Activated CD8-positive, alpha-beta T cell treated with anti-CD3 and anti-CD28 coated beads, Interleukin-2, amount 10 ng/mL, durations not matched to agents 7 days and 5 days (primary cell): ENCODE results near the gene COL11A2. TPM values are rescaled to one million over a fixed set of nuclear protein-coding genes. Genes with fewer than 3 reads are reported as not detected.

Experiments used
- ATAC-seq: fragments of 150-1000 bp; cut with Tn5 transposase; one replicate; pipeline ENCODE4 v1.10.0; 2021; ENCODE audit warnings: moderate library complexity
- CTCF ChIA-PET: fragments of 350-600 bp; sonication (Branson Sonifier 250); formaldehyde crosslinking; loops from one replicate; lab custom pipeline; 2021; ENCODE audit warnings: antibody characterized with exemption; lab: Charles Lee
- POLR2A ChIA-PET: fragments of 350-600 bp; sonication (Branson Sonifier 250); formaldehyde crosslinking; loops from one replicate; lab custom pipeline; 2021; ENCODE audit warnings: antibody characterized with exemption; lab: Charles Lee
- DNase-seq: peaks from one replicate; pipeline ENCODE4 v3.0.0-alpha.2; 2020
- H3K27ac Mint-ChIP-seq: one replicate; pipeline ENCODE4 v1.8.0; 2021; ENCODE audit warnings: mild to moderate bottlenecking, mixed read lengths
- H3K27me3 Mint-ChIP-seq: one replicate; pipeline ENCODE4 v1.8.0; 2021; ENCODE audit warnings: low read depth, mixed read lengths
- H3K36me3 Mint-ChIP-seq: one replicate; pipeline ENCODE4 v1.8.0; 2021; ENCODE audit warnings: low read depth, mixed read lengths
- H3K4me1 Mint-ChIP-seq: one replicate; pipeline ENCODE4 v1.8.0; 2021; ENCODE audit warnings: low read depth, mixed read lengths
- H3K4me3 Mint-ChIP-seq: one replicate; pipeline ENCODE4 v1.8.0; 2021; ENCODE audit warnings: mild to moderate bottlenecking, mixed read lengths
- H3K9me3 Mint-ChIP-seq: one replicate; pipeline ENCODE4 v1.8.0; 2022; ENCODE audit warnings: mixed read lengths; ENCODE audit not compliant: insufficient read depth
- total RNA-seq, 2 experiments: library from RNA; stranded (reverse); gene quantifications; one replicate each; pipeline ENCODE4 v1.2.3, GENCODE V29; 2021

Gene COL11A2
- total RNA-seq, 2 experiments from 2014 or later = 0.71 to 0.83 TPM

DNA sequence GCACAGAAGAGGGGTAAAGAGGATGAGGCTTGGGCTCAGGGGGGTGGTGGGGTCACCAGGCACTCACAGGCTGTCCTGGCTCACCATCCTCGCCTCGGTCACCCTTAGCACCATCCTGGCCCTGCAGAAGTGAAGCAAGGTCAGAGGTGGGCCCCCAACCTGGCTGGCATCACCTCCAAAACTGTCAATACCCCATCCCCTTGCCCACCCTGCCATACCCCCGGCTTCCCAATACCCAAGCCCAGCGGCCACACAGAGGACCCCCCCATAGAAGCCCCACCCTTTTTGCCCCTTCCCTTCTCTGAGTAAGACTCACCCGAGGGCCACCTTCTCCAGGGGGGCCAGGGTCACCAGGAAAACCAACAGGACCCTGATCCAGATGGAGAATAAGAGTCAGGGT lies 23.6 kb downstream of the COL11A2 start:
- H3K4me3 Mint-ChIP-seq = no peak overlapping the region
- ATAC-seq (no peak), DNase-seq (no peak)
- ChIA-PET CTCF (interaction anchor here (1.0 kb wide), 1 partner anchor 45 kb away, joined by 3 read pairs; no protein-coding TSS in a partner anchor), POLR2A (no interaction called here)
- H3K27me3 Mint-ChIP-seq = no peaks in the 10 kb centered on the region
- no peaks in the 10 kb centered on the region for H3K36me3 Mint-ChIP-seq
- H3K9me3 Mint-ChIP-seq = no peaks in the 10 kb centered on the region
- no peaks in the 10 kb centered on the region for H3K4me1 Mint-ChIP-seq
- no peak overlapping the region for H3K27ac Mint-ChIP-seq

DNA sequence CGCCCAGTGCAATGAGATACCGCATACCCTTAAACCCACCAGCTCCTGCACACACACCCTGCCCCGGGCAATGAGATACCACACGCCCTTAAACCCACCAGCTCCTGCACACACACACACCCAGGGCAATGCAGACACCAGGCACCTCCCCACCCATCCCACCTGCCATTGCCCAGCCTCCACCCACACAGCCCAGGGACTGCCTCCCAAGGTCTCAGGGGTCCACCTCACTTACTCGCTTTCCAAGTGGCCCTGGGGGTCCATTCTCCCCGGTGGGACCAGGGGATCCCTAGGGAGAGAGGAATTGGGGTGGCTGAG lies 24.0 kb downstream of the COL11A2 start:
- H3K27ac Mint-ChIP-seq = no peak overlapping the region
- no peaks in the 10 kb centered on the region for H3K36me3 Mint-ChIP-seq
- no peaks in the 10 kb centered on the region for H3K4me1 Mint-ChIP-seq
- ATAC-seq (no peak), DNase-seq (no peak)
- no peaks in the 10 kb centered on the region for H3K9me3 Mint-ChIP-seq
- H3K4me3 Mint-ChIP-seq = no peak overlapping the region
- ChIA-PET POLR2A (no interaction called here), CTCF (interaction anchor here (1.0 kb wide), 1 partner anchor 44 kb away, joined by 3 read pairs; no protein-coding TSS in a partner anchor)
- no peaks in the 10 kb centered on the region for H3K27me3 Mint-ChIP-seq

GRCh38 chr6:33167374-33168283 lies 24.6 kb downstream of the COL11A2 start:
- no peak overlapping the region for H3K4me3 Mint-ChIP-seq
- ATAC-seq = no peak
- POLR2A ChIA-PET = no interaction called here
- H3K27ac Mint-ChIP-seq = no peak overlapping the region
- no peaks in the 10 kb centered on the region for H3K4me1 Mint-ChIP-seq
- no peak for DNase-seq
- no peaks in the 10 kb centered on the region for H3K36me3 Mint-ChIP-seq
- H3K9me3 Mint-ChIP-seq = no peaks in the 10 kb centered on the region
- CTCF ChIA-PET = interaction anchor here (1.0 kb wide), 1 partner anchor 44 kb away, joined by 3 read pairs; no protein-coding TSS in a partner anchor
- H3K27me3 Mint-ChIP-seq = no peaks in the 10 kb centered on the region

DNA sequence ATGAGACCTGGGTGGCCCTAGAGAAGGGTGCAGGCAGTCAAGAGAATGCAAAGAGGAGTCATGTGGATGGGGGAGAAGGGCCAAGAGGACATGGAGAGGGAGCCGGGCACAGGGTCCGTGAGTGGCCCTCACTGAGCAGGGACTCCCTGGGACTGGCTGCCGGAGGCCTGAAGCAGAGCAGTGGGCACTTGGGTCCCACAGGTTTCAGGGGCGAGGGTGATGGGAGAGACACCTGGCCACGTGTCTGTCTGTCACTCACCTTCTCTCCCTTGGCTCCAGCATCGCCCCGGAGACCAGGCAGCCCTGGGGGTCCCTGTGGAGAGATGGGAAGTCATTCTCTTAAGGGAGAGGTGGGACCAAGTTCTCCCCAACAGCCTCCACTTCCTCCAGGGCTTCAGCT lies 25.5 kb downstream of the COL11A2 start:
- DNase-seq (no peak), ATAC-seq (no peak)
- peaks cover 6% of the 10 kb centered on the region for H3K4me1 Mint-ChIP-seq
- no peak overlapping the region for H3K4me3 Mint-ChIP-seq
- ChIA-PET POLR2A (no interaction called here), CTCF (no interaction called here)
- H3K9me3 Mint-ChIP-seq = no peaks in the 10 kb centered on the region
- H3K36me3 Mint-ChIP-seq = no peaks in the 10 kb centered on the region
- no peaks in the 10 kb centered on the region for H3K27me3 Mint-ChIP-seq
- no peak overlapping the region for H3K27ac Mint-ChIP-seq

GRCh38 chr6:33166363-33166762 lies 25.9 kb downstream of the COL11A2 start:
- ChIA-PET POLR2A (no interaction called here), CTCF (no interaction called here)
- Mint-ChIP-seq H3K4me3 (no peak overlapping the region), H3K9me3 (no peaks in the 10 kb centered on the region), H3K27ac (no peak overlapping the region), H3K27me3 (no peaks in the 10 kb centered on the region), H3K36me3 (no peaks in the 10 kb centered on the region), H3K4me1 (peaks cover 10% of the 10 kb centered on the region)
- DNase-seq = no peak
- no peak for ATAC-seq

GRCh38 chr6:33165581-33166258 lies 26.5 kb downstream of the COL11A2 start:
- Mint-ChIP-seq H3K27me3 (no peaks in the 10 kb centered on the region), H3K4me1 (peaks cover 16% of the 10 kb centered on the region), H3K36me3 (no peaks in the 10 kb centered on the region), H3K27ac (no peak overlapping the region), H3K9me3 (no peaks in the 10 kb centered on the region), H3K4me3 (no peak overlapping the region)
- ATAC-seq (no peak), DNase-seq (no peak)
- POLR2A ChIA-PET = no interaction called here
- CTCF ChIA-PET = no interaction called here

DNA sequence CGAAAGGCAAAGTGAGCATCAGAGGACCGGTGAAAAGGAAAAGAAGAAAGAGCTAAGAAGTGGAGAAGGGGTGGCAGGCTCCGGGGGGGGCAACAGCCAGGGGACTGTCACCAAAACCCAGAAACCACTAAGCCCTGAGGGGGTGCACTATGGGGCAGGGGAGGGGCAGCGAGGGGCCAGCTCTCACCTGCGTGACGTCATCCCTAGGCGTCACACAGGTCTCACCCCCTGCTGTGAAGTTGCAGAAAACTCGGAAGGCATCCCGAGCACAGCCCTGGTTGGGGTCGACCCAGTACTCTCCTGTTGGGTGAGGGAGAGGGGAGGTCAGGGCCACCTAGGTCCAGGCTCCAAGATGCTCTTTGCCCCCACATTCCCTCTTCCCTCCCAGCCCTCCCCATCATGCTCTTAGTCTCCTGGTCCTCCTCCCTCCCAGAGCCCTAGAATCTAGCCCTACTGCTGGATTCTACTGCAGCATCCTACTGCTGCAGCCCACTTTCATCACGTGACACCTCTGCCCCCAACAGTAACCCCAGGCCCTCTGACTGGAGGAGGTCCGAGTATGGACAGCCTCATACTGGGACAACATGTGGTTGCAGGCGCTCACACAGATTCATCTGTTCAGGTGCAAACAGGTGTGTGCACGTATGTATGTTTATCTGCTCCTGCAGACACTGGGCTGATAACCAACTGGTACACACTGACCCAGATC lies 27.4 kb downstream of the COL11A2 start:
- ChIA-PET CTCF (interaction anchor here (8.4 kb wide), 1 partner anchor 83 kb away, joined by 105 read pairs; no protein-coding TSS in a partner anchor), POLR2A (interaction anchor here (1.3 kb wide), 1 partner anchor 193 kb away, joined by 4 read pairs; no protein-coding TSS in a partner anchor)
- Mint-ChIP-seq H3K9me3 (no peaks in the 10 kb centered on the region), H3K4me3 (no peak overlapping the region), H3K4me1 (peaks cover 20% of the 10 kb centered on the region), H3K36me3 (no peaks in the 10 kb centered on the region), H3K27me3 (no peaks in the 10 kb centered on the region), H3K27ac (no peak overlapping the region)
- no peak for ATAC-seq
- no peak for DNase-seq

GRCh38 chr6:33164176-33164575 lies 28.1 kb downstream of the COL11A2 start:
- POLR2A ChIA-PET = interaction anchor here (0.8 to 1.3 kb wide), 2 partner anchors 43 to 192 kb away, joined by 4 read pairs; no protein-coding TSS in a partner anchor
- no peaks in the 10 kb centered on the region for H3K36me3 Mint-ChIP-seq
- H3K9me3 Mint-ChIP-seq = no peaks in the 10 kb centered on the region
- H3K4me3 Mint-ChIP-seq = no peak overlapping the region
- ATAC-seq (no peak), DNase-seq (no peak)
- H3K27ac Mint-ChIP-seq = no peak overlapping the region
- no peaks in the 10 kb centered on the region for H3K27me3 Mint-ChIP-seq
- H3K4me1 Mint-ChIP-seq = peaks cover 20% of the 10 kb centered on the region
- CTCF ChIA-PET = interaction anchor here (1.1 to 8.4 kb wide), 2 partner anchors 39 to 83 kb away, joined by 3 to 105 read pairs; no protein-coding TSS in a partner anchor

GRCh38 chr6:33163540-33163939 lies 28.7 kb downstream of the COL11A2 start:
- no peaks in the 10 kb centered on the region for H3K36me3 Mint-ChIP-seq

DNA sequence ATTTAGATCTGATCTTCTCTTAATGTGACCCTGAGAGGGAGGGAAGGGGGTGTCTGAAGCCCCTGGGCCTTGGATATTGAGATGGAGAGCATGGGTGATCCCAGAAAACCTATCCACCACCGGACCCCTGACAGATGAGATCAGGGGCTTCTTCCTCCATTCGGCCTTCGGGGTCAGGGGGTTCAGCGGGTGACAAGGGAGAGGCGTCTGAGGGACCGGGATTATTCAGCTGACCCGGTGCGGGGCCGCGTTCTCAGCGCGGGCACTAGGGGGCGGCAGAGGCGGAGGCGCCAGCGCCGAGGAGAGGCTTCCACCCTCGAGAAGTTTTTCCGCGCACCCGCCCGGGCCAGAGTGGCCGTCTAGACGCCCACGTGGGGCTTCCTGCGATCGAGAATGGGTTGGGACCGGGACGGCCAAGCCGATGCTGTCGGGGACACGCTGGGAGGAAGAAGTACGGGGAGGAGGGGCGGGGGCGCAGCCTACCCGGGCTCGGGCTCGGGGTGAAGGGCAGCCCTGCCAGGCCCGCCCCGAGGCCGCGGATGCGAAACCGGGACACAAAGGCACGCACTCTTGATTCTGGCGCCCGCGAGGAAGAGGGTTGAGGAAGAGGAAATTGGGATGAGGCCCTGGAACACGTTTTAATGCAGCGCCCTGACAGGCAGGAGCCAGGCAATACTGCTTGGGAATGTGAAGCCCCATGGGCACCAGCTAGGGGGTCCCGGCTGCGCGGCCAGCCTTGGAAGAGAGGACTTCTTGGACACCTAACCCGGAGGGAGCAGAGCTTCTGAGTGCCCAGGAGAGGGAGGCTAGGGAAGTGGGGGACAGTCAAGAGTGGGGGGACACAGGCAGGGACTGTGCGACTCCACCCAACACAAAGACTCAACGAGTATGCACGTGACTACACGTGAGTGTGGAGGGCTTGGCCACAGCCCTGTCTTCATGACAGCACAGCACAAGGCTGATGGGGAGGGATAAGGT lies 30.6 kb downstream of the COL11A2 start:
- peak; percentile 87 for DNase-seq
- Mint-ChIP-seq H3K27ac (peak overlapping the region; percentile 89), H3K4me1 (peaks cover 20% of the 10 kb centered on the region)

More at GRCh38 chr6:33163540-33163939, 28.7 kb downstream of the COL11A2 start:
- no peak overlapping the region for H3K27ac Mint-ChIP-seq
- no peak for DNase-seq
- no peaks in the 10 kb centered on the region for H3K9me3 Mint-ChIP-seq
- ChIA-PET CTCF (interaction anchor here (1.1 to 8.4 kb wide), 2 partner anchors 38 to 84 kb away, joined by 3 to 105 read pairs; no protein-coding TSS in a partner anchor), POLR2A (interaction anchor here (0.8 kb wide), 1 partner anchor 44 kb away, joined by 4 read pairs; no protein-coding TSS in a partner anchor)
- H3K4me1 Mint-ChIP-seq = peaks cover 20% of the 10 kb centered on the region
- no peak overlapping the region for H3K4me3 Mint-ChIP-seq
- no peak for ATAC-seq
- peaks cover 3% of the 10 kb centered on the region for H3K27me3 Mint-ChIP-seq

More for the DNA sequence above, 30.6 kb downstream of the COL11A2 start:
- ChIA-PET CTCF (interaction anchor here (1.0 to 8.4 kb wide), 21 partner anchors 10 to 143 kb away, joined by 3 to 105 read pairs (median 4); partner anchors contain the start of genes B3GALT4, RXRB, SLC39A7 and VPS52), POLR2A (interaction anchor here (0.6 to 1.1 kb wide), 2 partner anchors 138 to 148 kb away, joined by 3 read pairs; no protein-coding TSS in a partner anchor)
- Mint-ChIP-seq H3K36me3 (no peaks in the 10 kb centered on the region), H3K9me3 (no peaks in the 10 kb centered on the region), H3K4me3 (peak overlapping the region; percentile 80), H3K27me3 (peaks cover 3% of the 10 kb centered on the region)
- ATAC-seq = peak; percentile 98
